ENCODE data around the gene PPFIA4.

Gene PPFIA4

GRCh38 chr1:203104789-203105390 is 78.6 kb downstream of the PPFIA4 start:
- no peak for DNase-seq

- no peak for DNase-seq
These were observed 86.2 kb downstream of the PPFIA4 start for GRCh38 chr1:203112475-203112874.

GRCh38 chr1:203113308-203113707 is 87.0 kb downstream of the PPFIA4 start:
- DNase-seq: no peak

- DNase-seq: no peak
These were observed 87.9 kb downstream of the PPFIA4 start for GRCh38 chr1:203114202-203114601.

GRCh38 chr1:203116091-203116820 is 90.0 kb downstream of the PPFIA4 start:
- DNase-seq: no peak

- DNase-seq: no peak
These were observed 91.6 kb downstream of the PPFIA4 start for GRCh38 chr1:203117611-203118575.

GRCh38 chr1:203120325-203121153 is 94.2 kb downstream of the PPFIA4 start:
- DNase-seq: no peak

- no peak for DNase-seq
These were observed 95.1 kb downstream of the PPFIA4 start for GRCh38 chr1:203121186-203122015.

GRCh38 chr1:203122159-203122558 is 95.9 kb downstream of the PPFIA4 start:
- no peak for DNase-seq

GRCh38 chr1:203124011-203124410 is 97.7 kb downstream of the PPFIA4 start:
- DNase-seq: no peak

GRCh38 chr1:203124546-203125317 is 98.4 kb downstream of the PPFIA4 start:
- DNase-seq: no peak

- no peak for DNase-seq
These were observed 100.0 kb downstream of the PPFIA4 start for GRCh38 chr1:203126151-203126865.

- DNase-seq: no peak
These were observed 100.8 kb downstream of the PPFIA4 start for GRCh38 chr1:203126866-203127665.

GRCh38 chr1:203127666-203128430 is 101.6 kb downstream of the PPFIA4 start, which contains the start of gene ADORA1:
ADORA1 (plus strand) TSS chr1:203127726; CDS start chr1:203128842, 1,116 bp downstream.
- no peak for DNase-seq

GRCh38 chr1:203128431-203128715 is 102.1 kb downstream of the PPFIA4 start:
- DNase-seq: no peak
